Activated CD4-positive, alpha-beta memory T cell treated with anti-CD3 and anti-CD28 coated beads for 36 hours (primary cell): ENCODE results near the gene LYRM4. TPM values are rescaled to one million over a fixed set of nuclear protein-coding genes. Genes with fewer than 3 reads are reported as not detected.

ENCODE experiments used
- CTCF ChIA-PET: fragments of 350-600 bp; sonication (Branson Sonifier 250); formaldehyde crosslinking; loops from one replicate; lab custom pipeline; 2021; ENCODE audit warnings: antibody characterized with exemption, inconsistent platforms; lab: Charles Lee
- POLR2A ChIA-PET: fragments of 350-600 bp; sonication (Branson Sonifier 250); formaldehyde crosslinking; loops from one replicate; lab custom pipeline; 2021; ENCODE audit warnings: antibody characterized with exemption; lab: Charles Lee
- DNase-seq: peaks from one replicate; pipeline ENCODE4 v3.0.0-alpha.2; 2020
- H3K27ac Mint-ChIP-seq: one replicate; pipeline ENCODE4 v1.8.0; 2021; ENCODE audit warnings: mixed read lengths
- H3K27me3 Mint-ChIP-seq: one replicate; pipeline ENCODE4 v1.8.0; 2021; ENCODE audit warnings: mixed read lengths
- H3K36me3 Mint-ChIP-seq: one replicate; pipeline ENCODE4 v1.8.0; 2021; ENCODE audit warnings: mixed read lengths
- H3K4me1 Mint-ChIP-seq: one replicate; pipeline ENCODE4 v1.8.0; 2021; ENCODE audit warnings: low read depth, mixed read lengths
- H3K4me3 Mint-ChIP-seq: one replicate; pipeline ENCODE4 v1.8.0; 2021; ENCODE audit warnings: mild to moderate bottlenecking, mixed read lengths
- H3K9me3 Mint-ChIP-seq: one replicate; pipeline ENCODE4 v1.8.0; 2021; ENCODE audit warnings: mixed read lengths
- intact Hi-C: fragments of 100-400 bp; cut with micrococcal nuclease; formaldehyde crosslinking; loops from one replicate; pipeline ENCODE4 v1.15.1; 2023
- total RNA-seq, 2 experiments: library from RNA; stranded (reverse); gene quantifications; one replicate each; pipeline ENCODE4 v1.2.3, GENCODE V29; 2021

Gene LYRM4
- total RNA-seq, 2 experiments from 2014 or later, result 50.6 to 53.6 TPM

GRCh38 chr6:5142131-5142530 lies 118.6 kb downstream of the LYRM4 start:
- Mint-ChIP-seq H3K4me3 (no peak overlapping the region), H3K9me3 (no peaks in the 10 kb centered on the region), H3K27me3 (no peaks in the 10 kb centered on the region), H3K36me3 (no peaks in the 10 kb centered on the region), H3K4me1 (no peaks in the 10 kb centered on the region), H3K27ac (no peak overlapping the region)
- ChIA-PET POLR2A (no interaction called here), CTCF (interaction anchor here (0.8 to 1.1 kb wide), 2 partner anchors 161 to 238 kb away, joined by 3 to 7 read pairs; no protein-coding TSS in a partner anchor)
- DNase-seq, result no peak
- intact Hi-C loops, result loop anchor here (5.0 to 10.0 kb wide), 2 partner anchors 120 to 1403 kb away; partner anchors contain the start of genes FARS2 and LYRM4

GRCh38 chr6:5141046-5141445 lies 119.7 kb downstream of the LYRM4 start:
- Mint-ChIP-seq H3K36me3 (no peaks in the 10 kb centered on the region), H3K9me3 (no peaks in the 10 kb centered on the region), H3K4me1 (no peaks in the 10 kb centered on the region), H3K4me3 (no peak overlapping the region), H3K27ac (no peak overlapping the region), H3K27me3 (no peaks in the 10 kb centered on the region)
- no peak for DNase-seq
- ChIA-PET CTCF (interaction anchor here (0.6 to 1.1 kb wide), 2 partner anchors 162 to 163 kb away, joined by 3 to 7 read pairs; no protein-coding TSS in a partner anchor), POLR2A (no interaction called here)
- intact Hi-C loops, result loop anchor here (5.0 to 10.0 kb wide), 2 partner anchors 121 to 1404 kb away; partner anchors contain the start of genes FARS2 and LYRM4

- H3K27ac Mint-ChIP-seq, result no peak overlapping the region
- H3K4me3 Mint-ChIP-seq, result no peak overlapping the region
- POLR2A ChIA-PET, result no interaction called here
Observed at GRCh38 chr6:5139828-5140771, 120.7 kb downstream of the LYRM4 start.

GRCh38 chr6:5138995-5139827 lies 121.5 kb downstream of the LYRM4 start:
- no peaks in the 10 kb centered on the region for H3K9me3 Mint-ChIP-seq
- H3K27me3 Mint-ChIP-seq, result no peaks in the 10 kb centered on the region
- no peak overlapping the region for H3K27ac Mint-ChIP-seq
- no peak overlapping the region for H3K4me3 Mint-ChIP-seq
- no peak for DNase-seq
- CTCF ChIA-PET, result interaction anchor here (1.0 kb wide), 1 partner anchor 164 kb away, joined by 3 read pairs; no protein-coding TSS in a partner anchor
- no peaks in the 10 kb centered on the region for H3K4me1 Mint-ChIP-seq
- POLR2A ChIA-PET, result no interaction called here
- intact Hi-C loops, result no loop called here
- H3K36me3 Mint-ChIP-seq, result peaks cover under 1% of the 10 kb centered on the region

More at GRCh38 chr6:5139828-5140771, 120.7 kb downstream of the LYRM4 start:
- Mint-ChIP-seq H3K9me3 (no peaks in the 10 kb centered on the region), H3K4me1 (no peaks in the 10 kb centered on the region), H3K27me3 (no peaks in the 10 kb centered on the region), H3K36me3 (no peaks in the 10 kb centered on the region)
- intact Hi-C loops, result loop anchor here (5.0 to 10.0 kb wide), 2 partner anchors 122 to 1405 kb away; partner anchors contain the start of genes FARS2 and LYRM4
- no peak for DNase-seq
- CTCF ChIA-PET, result interaction anchor here (0.6 to 0.7 kb wide), 2 partner anchors 163 to 263 kb away, joined by 3 read pairs; no protein-coding TSS in a partner anchor

GRCh38 chr6:5136851-5137250 lies 123.9 kb downstream of the LYRM4 start:
- Mint-ChIP-seq H3K27me3 (no peaks in the 10 kb centered on the region), H3K4me1 (no peaks in the 10 kb centered on the region), H3K4me3 (no peak overlapping the region), H3K27ac (no peak overlapping the region), H3K9me3 (no peaks in the 10 kb centered on the region), H3K36me3 (peaks cover 2% of the 10 kb centered on the region)
- CTCF ChIA-PET, result interaction anchor here (0.6 to 1.6 kb wide), 3 partner anchors 8 to 265 kb away, joined by 3 to 4 read pairs (median 3); no protein-coding TSS in a partner anchor
- POLR2A ChIA-PET, result no interaction called here
- DNase-seq, result no peak
- intact Hi-C loops, result no loop called here

GRCh38 chr6:5135788-5136376 lies 124.9 kb downstream of the LYRM4 start:
- DNase-seq, result peak; percentile 56
- no peaks in the 10 kb centered on the region for H3K4me1 Mint-ChIP-seq
- H3K27ac Mint-ChIP-seq, result no peak overlapping the region
- no peaks in the 10 kb centered on the region for H3K27me3 Mint-ChIP-seq
- CTCF ChIA-PET, result interaction anchor here (1.1 to 1.6 kb wide), 2 partner anchors 8 to 266 kb away, joined by 3 to 4 read pairs; no protein-coding TSS in a partner anchor
- no peak overlapping the region for H3K4me3 Mint-ChIP-seq
- POLR2A ChIA-PET, result no interaction called here
- H3K36me3 Mint-ChIP-seq, result peaks cover 2% of the 10 kb centered on the region
- no peaks in the 10 kb centered on the region for H3K9me3 Mint-ChIP-seq
- intact Hi-C loops, result no loop called here

- POLR2A ChIA-PET, result no interaction called here
- Mint-ChIP-seq H3K36me3 (peaks cover 2% of the 10 kb centered on the region), H3K9me3 (no peaks in the 10 kb centered on the region), H3K27ac (no peak overlapping the region), H3K4me3 (no peak overlapping the region), H3K4me1 (no peaks in the 10 kb centered on the region), H3K27me3 (no peaks in the 10 kb centered on the region)
- intact Hi-C loops, result no loop called here
- no peak for DNase-seq
- CTCF ChIA-PET, result interaction anchor here (1.1 to 1.3 kb wide), 2 partner anchors 10 to 169 kb away, joined by 3 to 7 read pairs; no protein-coding TSS in a partner anchor
Observed at GRCh38 chr6:5133943-5134342, 126.8 kb downstream of the LYRM4 start.

GRCh38 chr6:5132731-5133130 lies 128.0 kb downstream of the LYRM4 start:
- no peaks in the 10 kb centered on the region for H3K27me3 Mint-ChIP-seq
- intact Hi-C loops, result no loop called here
- CTCF ChIA-PET, result interaction anchor here (0.8 kb wide), 1 partner anchor 11 kb away, joined by 4 read pairs; no protein-coding TSS in a partner anchor
- DNase-seq, result no peak
- POLR2A ChIA-PET, result no interaction called here
- H3K4me3 Mint-ChIP-seq, result no peak overlapping the region
- no peak overlapping the region for H3K27ac Mint-ChIP-seq
- no peaks in the 10 kb centered on the region for H3K4me1 Mint-ChIP-seq
- peaks cover 2% of the 10 kb centered on the region for H3K36me3 Mint-ChIP-seq
- H3K9me3 Mint-ChIP-seq, result no peaks in the 10 kb centered on the region

- Mint-ChIP-seq H3K4me3 (no peak overlapping the region), H3K4me1 (no peaks in the 10 kb centered on the region), H3K9me3 (no peaks in the 10 kb centered on the region), H3K27ac (no peak overlapping the region), H3K27me3 (no peaks in the 10 kb centered on the region), H3K36me3 (peaks cover 2% of the 10 kb centered on the region)
- ChIA-PET CTCF (no interaction called here), POLR2A (no interaction called here)
- DNase-seq, result no peak
- intact Hi-C loops, result no loop called here
Observed at GRCh38 chr6:5130135-5130866, 130.4 kb downstream of the LYRM4 start.

GRCh38 chr6:5128351-5128750 lies 132.4 kb downstream of the LYRM4 start:
- Mint-ChIP-seq H3K4me1 (no peaks in the 10 kb centered on the region), H3K27ac (no peak overlapping the region), H3K9me3 (no peaks in the 10 kb centered on the region), H3K4me3 (no peak overlapping the region), H3K27me3 (no peaks in the 10 kb centered on the region), H3K36me3 (no peaks in the 10 kb centered on the region)
- no peak for DNase-seq
- ChIA-PET CTCF (interaction anchor here (1.8 kb wide), 1 partner anchor 15 kb away, joined by 5 read pairs; no protein-coding TSS in a partner anchor), POLR2A (no interaction called here)
- intact Hi-C loops, result no loop called here
